GM15510 (cell line): ENCODE measurements around the gene GJB1.

Source experiments
- POLR2A ChIP-seq: IDR thresholded peaks from 3 replicates; pipeline ENCODE4 v1.6.1; 2011; ENCODE audit warnings: borderline replicate concordance; ENCODE audit not compliant: insufficient read length; ENCODE audit errors: extremely low read depth

Gene GJB1

DNA sequence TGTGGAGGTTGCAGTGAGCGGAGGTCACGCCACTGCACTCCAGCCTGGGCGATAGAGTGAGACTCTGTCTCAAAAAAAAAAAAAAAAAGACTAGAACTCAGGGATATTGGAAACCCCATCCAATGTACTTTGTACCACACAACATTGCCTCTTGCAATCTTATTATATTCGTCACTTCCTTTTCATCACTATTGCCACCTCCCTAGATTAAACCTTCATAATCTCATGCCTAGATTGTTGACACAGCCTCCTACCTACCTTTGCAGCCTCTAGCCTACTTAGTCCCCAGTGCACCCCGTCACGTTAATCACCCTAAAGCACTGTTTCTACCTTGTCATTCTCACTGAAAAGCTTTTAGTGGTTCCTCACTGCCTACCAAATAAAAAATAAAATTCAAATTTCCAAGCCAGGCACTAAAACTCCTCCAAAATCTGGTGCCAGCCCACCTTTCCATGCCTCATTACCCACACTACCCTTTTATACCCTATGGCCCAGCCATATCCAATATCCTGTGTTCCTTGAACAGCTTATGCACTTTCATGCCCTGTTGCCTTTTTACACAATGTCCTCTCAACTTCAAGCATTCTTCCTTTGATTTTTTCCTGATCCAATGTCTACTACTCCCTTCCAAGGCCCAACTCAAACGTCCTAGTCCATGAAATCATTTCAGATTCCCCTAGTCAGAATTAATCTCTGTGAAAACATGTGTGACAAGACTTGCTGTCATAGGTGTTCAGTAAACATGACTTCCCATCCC lies 23.6 kb upstream of the GJB1 start:
- TF ChIP-seq POLR2A: no peak

DNA sequence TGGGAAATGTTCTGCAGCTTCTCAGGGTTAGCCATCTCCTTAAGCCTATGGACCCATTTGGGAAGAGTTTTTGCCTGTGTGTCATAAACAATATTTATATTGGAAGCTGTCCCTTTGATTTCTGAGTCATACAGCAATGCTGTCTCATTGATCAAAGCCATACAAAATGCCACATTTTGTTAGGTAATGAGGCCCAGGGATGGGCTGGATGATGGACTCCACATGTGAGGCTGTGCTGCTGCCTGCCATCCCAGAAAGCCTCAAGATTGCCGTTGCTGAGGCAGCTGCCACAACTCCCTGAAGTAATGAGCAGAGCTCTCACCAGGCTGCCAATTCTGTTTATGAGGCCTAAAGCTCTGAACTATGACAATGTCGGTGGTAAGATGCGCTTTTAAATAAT lies 12.2 kb upstream of the GJB1 start:
- TF ChIP-seq POLR2A: no peak

DNA sequence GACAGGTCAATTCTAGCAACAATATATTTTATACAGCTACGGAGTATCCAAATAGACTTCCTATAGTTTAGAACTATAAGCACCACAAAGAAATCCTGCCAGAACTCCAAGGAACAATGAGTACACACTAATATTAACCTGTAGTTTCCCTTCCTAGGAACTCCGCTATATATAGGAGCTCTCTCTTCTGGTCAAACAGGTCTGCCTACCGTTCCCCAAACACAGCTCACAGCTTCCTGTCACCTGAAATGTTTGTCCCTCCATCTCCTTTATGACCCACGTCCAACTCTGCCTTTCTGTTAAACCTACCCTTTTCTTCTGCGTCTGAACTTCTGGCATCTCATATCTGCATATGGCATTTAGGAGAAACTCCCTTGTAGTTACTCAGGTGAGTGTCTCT lies 10.5 kb upstream of the GJB1 start:
- no peak for TF ChIP-seq POLR2A

DNA sequence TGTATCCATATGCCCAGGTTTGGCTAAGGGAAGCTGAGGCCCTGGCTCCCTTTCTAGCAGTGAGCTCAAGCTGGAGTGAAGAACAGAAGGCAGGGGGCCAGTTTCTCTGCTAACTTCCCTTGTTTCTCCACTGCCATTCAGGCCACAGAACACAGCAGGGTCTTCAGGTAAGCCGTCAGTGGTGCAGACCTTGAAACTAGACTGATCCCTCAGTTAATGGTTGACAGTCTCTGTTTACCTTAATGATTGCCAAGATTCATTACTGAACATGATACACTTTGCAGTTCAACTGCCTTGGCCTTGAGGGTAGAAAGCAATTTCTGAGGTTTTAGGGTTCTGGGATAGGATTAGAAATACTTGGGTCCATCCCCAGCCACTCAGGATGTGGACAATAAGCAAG lies 8.9 kb upstream of the GJB1 start:
- TF ChIP-seq POLR2A: no peak

DNA sequence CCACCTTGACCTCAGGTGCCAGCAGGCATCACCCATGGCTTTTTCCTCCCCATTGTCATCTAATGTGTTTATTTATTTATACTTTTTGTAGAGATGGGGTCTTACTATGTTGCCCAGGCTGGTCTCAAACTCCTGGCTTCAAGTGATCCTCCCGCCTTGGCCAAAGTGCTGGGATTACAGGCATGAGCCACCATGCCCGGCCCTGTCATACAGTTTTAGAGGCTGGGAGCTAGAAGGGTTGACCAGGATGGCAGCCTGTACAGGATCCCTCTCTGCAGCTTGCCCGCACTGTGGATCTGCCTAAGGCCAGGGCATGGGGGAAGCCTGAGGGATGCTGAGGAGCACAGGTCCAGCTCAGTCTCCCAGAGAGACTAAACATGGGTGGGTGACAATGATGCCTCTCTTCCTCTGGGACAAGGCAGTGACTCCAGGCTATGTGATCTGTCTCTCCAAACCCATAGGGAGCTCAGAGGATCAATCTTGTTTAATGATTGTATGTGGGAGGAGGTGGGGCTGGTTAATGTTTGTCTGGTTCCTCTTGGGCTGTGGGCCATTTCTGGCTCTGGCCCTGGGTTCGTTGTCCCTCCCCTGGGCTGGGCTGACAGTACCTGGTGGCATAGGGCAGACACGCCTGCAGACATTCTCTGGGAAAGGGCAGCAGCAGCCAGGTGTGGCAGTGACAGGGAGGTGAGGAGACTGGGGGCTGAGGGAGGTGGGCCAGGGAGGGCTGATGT lies 8.3 kb upstream of the GJB1 start:
- TF ChIP-seq POLR2A: no peak

DNA sequence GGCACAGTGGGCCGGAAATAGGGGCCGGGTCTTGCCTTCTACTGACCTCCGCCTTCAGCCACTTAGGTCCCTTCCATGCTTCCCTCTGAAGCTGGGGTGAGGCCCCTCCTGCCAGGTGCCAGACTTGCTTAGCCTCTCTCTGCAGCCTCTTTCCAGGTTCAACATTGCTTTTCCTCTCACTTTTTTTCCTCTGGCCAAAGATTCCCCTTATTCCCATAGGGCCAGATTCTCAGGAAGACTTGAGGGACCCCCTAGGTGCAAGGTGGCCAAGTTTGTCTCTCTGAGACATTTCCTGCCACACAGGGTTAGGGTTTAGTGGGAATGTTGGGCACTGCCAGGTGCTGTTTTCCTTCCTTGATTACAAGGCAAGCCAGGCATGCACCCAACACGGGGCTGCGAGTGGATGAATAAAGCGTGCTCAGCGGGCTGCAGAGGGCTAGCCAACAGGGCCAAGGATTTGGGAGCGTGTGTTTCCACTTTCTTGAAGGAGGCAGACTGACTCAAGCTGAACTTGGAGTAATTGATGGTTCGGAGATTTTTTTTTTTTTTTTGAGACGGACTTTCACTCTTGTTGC lies 7.6 kb upstream of the GJB1 start:
- TF ChIP-seq POLR2A: no peak

DNA sequence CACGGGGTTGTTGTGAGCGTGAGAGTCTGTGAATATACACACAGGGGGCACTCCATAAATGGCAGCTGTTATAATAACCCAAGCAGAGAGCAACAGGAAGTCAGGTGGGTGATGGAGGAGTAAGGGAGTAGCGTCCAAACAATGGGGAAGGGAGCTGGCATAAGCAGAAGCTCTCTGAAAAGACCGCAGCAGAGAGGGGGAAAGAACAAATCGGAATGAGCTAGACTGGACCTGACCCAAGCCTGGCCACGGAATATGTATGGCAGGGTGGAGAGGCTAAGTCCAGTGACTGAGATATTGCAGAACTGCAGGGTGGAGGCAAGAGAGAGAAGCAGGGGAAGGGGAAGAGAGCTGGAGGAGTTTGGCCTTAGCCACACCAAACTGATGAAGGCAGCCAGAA lies 6.5 kb upstream of the GJB1 start:
- TF ChIP-seq POLR2A: no peak

DNA sequence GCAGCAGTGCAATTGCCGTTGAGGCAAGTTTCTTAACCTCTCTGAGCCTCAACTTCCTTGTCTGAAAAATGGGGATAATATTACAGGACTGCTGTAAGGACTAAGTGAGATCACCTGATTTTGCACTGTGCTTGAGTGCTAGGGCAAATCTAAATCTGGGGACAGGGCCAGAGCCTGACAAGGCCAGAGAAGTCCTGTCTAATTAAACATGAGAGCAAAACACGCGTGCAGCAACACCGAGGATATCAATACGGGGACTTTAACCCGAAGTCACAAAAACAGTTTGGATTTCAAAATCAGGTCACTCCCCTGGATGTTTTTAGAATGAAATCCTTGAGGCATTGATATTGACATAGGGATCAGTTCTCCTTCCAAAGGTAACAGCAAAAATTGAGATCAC lies 5.7 kb upstream of the GJB1 start:
- TF ChIP-seq POLR2A: no peak

DNA sequence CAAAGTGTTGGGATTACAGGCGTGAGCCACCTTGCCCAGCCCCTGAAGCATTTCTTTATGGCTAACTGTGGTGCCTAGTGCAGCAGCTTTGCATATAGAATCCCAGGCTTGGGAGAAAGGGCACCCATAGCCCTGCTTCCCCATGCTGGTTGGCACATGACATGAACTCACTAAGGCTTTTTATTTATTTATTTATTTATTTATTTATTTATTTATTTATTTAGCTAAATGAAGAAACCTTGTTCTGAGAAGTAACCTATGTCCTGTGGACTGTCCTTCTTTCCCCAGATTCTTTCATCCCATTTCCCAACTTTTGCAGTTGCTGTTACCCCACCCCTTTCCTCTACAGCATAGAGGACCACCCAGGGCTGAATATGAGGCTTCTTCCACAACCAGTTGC lies 1.9 kb upstream of the GJB1 start:
- no peak for TF ChIP-seq POLR2A

DNA sequence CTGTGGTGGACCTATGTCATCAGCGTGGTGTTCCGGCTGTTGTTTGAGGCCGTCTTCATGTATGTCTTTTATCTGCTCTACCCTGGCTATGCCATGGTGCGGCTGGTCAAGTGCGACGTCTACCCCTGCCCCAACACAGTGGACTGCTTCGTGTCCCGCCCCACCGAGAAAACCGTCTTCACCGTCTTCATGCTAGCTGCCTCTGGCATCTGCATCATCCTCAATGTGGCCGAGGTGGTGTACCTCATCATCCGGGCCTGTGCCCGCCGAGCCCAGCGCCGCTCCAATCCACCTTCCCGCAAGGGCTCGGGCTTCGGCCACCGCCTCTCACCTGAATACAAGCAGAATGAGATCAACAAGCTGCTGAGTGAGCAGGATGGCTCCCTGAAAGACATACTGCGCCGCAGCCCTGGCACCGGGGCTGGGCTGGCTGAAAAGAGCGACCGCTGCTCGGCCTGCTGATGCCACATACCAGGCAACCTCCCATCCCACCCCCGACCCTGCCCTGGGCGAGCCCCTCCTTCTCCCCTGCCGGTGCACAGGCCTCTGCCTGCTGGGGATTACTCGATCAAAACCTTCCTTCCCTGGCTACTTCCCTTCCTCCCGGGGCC lies 1.2 kb downstream of the GJB1 start:
- no peak for TF ChIP-seq POLR2A

DNA sequence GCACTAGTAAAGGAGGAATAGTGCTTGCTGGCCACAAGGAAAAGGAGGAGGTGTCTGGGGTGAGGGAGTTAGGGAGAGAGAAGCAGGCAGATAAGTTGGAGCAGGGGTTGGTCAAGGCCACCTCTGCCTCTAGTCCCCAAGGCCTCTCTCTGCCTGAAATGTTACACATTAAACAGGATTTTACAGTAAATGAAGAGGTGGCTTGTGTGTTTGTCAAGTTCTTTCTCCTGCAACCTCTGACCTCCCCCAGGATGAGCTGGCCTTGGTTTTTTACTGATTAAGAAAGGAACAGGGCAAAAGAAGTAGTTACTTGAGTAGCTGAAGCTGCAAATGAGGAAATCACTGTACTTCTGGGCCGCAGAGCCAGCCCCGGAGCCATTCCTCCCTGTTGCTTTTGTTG lies 2.0 kb downstream of the GJB1 start:
- no peak for TF ChIP-seq POLR2A

DNA sequence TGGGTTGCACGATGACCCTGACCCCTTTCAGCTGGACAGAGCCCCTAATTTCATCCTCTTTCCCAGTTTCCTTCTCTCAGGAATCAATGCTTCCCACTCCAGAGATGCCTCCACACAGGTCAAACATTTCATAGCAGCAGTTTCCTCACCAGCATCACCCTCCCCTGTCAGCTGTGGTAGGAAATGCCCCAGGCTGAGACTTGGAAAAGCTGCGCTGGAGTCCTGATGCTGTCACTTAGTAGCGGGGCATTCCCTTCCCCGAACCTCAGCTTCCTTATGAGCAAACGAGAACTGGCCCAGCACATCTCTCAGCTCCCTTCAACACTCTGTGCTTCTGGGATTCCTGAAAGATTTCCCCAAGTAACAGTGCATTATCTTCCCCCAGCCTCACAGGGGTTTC lies 2.7 kb downstream of the GJB1 start:
- TF ChIP-seq POLR2A: no peak

DNA sequence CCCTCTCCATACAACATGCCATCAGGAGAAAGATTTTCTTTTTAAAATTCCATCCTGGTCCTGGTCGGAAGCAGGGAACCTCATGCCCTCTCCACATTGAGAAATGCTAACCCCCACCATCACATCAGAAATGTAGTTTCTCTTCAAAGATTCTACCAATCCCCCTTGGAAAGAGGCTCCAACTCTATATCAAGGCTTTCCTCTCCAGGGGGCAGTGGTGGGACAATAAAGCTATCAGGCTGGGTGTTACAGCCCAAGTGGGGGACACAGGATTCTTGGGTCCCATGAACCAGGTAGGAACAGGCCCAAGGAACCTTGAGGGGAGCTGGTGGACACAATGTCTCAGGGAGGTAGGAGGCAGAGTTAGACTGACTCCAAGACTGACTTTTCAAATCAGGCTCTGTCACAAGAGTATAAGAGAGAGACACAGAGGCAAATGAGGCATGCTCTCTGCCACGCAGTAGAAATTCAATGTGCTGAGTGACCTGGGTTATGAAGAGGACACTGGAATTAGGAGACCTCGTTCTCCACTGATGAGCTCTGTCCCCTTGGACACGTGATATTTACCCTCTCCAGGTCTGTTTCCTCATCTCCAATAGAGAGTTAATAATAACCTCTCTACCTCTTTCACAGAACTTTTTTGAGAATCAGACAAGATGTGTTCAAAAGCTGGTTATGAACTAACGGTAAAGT lies 4.5 kb downstream of the GJB1 start:
- TF ChIP-seq POLR2A: no peak

DNA sequence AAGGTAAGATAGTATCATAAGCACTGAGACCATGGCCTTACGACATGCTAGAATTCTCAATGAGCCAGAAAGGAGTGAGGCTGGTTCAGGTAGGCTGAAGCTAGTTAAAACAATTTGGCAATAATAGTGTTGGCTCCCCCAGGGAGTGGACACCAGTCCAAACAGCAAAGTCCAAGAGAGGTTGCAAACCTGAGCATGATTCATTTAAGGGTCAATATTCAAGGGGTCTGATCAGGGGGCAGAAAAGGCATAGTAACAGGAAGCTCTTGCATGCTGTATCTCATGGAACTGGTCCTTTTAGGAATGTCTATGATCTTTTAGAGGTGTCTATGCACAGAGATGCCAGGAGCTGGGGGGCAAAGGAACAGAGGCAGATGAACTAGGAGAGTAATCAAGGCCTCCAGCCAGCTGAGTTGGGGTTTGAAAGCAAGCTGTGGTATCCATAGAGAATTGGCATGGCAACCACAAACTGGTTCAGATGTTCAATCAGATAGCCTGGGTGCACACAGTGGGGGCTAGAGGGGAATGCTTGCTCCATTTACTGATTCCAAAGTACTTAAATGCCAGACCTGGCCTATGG lies 5.1 kb downstream of the GJB1 start:
- no peak for TF ChIP-seq POLR2A
